PC-9 (cell line): ENCODE results near the gene IL1F10.

Experiments used
- CTCF ChIP-seq: fragments of 200-600 bp; sonication (generic); conservative IDR thresholded peaks from 2 replicates; pipeline ENCODE4 v1.6.1; 2017; ENCODE audit warnings: mixed run types, antibody characterized with exemption, mild to moderate bottlenecking, moderate library complexity
- EZH2 ChIP-seq: fragments of 200-600 bp; sonication (generic); IDR thresholded peaks from 2 replicates; pipeline ENCODE4 v1.8.0; 2017; ENCODE audit warnings: antibody characterized with exemption, low read depth

DNA sequence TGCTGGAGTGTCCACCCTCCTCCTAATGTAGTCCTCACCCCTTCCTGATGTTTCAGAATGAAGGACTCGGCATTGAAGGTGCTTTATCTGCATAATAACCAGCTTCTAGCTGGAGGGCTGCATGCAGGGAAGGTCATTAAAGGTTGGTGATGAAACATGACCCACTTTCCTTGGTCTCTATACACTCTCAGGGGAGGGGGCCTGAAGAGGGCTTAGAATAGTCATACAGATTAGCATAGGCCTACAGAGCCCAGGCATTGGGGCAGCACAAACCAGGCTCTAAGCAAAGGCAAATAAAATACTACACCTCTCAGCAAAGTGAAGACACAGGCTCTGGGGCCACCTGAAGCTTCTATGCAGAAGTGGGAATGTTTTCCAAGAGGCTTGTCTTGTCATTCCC, 7.0 kb upstream of the IL1F10 start:
- TF ChIP-seq CTCF, result no peak
- TF ChIP-seq EZH2, result no peak
